ENCODE results near the gene GRAMD2B. TPM values are rescaled to one million over a fixed set of nuclear protein-coding genes. Genes with fewer than 3 reads are reported as not detected.

The GRAMD2B gene
- total and polyA plus RNA-seq, 9 donors: 19.2 to 99.0 (median 32.2) TPM

DNA sequence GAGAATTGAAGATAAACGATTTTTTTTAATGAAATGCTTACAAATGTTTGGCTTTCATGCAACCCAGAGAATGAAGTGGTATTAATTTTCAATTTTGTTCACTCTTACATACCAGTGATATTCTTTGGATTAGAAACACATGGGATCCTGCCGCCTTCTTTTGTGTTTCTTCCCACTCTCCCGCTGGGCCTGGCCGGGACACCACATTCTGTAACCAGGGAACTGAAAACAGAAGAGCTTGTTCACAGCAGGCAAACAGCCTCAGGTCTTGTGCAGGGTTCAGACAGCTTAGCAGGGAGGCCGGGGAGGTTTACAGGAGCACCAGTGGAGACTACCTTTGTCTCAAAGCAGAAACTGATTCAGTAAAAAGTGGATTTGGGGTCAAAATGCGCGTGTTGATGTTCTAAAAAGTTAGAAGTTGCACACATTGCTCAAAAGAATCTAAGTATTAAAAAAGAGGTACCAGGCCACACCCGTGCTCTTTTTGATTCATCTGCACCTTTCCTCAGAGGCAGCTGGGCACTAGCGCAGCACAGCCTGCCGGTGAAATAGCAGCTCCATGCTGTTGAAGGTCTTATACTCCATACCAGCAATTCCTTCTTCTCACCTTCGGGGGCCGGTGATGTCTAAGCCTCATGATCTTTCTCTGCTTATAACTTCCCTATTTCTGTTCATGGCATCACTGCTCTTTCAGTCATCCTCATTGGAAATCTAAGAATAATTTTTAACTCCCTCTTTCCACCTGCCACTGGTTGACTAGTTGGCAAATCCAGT, 67.1 kb downstream of the GRAMD2B start:
- peak in 3 of 5 donors; percentile 44 to 63 (median 50) for DNase-seq

DNA sequence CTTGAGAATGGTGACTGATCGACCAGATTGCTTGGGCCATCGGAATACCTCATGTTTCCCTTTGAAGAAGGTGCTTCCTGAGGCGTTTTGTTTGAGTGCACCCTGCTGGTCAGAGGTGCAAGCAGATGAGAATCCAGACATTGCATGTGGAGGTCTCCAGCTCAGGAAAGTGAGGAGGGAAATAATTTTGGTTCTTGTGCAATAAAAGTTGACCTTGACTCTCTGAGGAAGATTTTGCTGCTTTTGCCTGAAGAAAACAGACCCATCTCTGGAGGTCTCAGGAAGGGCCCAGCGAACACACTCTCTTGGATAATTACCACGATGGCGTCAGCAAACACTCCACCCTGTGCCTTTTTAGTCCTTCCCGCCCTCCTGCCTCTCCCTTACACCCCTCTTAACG, 69.7 kb downstream of the GRAMD2B start:
- H3K36me3 ChIP-seq: no peaks in the 10 kb centered on the region
- 12 to 29% (median 17%) methylated on average over 8 of the region's 8 CpGs for WGBS, 3 donors
- H3K9me3 ChIP-seq: no peaks in the 10 kb centered on the region
- intact Hi-C loops (cut with DNase I): no loop called here
- H3K27me3 ChIP-seq: no peaks in the 10 kb centered on the region
- H3K27ac ChIP-seq: peak overlapping the region; percentile 50 to 82
- TF ChIP-seq, protein P1, sequence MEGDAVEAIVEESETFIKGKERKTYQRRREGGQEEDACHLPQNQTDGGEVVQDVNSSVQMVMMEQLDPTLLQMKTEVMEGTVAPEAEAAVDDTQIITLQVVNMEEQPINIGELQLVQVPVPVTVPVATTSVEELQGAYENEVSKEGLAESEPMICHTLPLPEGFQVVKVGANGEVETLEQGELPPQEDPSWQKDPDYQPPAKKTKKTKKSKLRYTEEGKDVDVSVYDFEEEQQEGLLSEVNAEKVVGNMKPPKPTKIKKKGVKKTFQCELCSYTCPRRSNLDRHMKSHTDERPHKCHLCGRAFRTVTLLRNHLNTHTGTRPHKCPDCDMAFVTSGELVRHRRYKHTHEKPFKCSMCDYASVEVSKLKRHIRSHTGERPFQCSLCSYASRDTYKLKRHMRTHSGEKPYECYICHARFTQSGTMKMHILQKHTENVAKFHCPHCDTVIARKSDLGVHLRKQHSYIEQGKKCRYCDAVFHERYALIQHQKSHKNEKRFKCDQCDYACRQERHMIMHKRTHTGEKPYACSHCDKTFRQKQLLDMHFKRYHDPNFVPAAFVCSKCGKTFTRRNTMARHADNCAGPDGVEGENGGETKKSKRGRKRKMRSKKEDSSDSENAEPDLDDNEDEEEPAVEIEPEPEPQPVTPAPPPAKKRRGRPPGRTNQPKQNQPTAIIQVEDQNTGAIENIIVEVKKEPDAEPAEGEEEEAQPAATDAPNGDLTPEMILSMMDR (IDR thresholded peaks at IDR 0.05): peak; percentile 28 to 61 (median 59)
- TF ChIP-seq POLR2A (IDR thresholded peaks at IDR 0.05): no peak
- H3K4me1 ChIP-seq (ENCODE audit: insufficient read depth): peaks cover 15% of the 10 kb centered on the region
- H3K4me3 ChIP-seq: no peak overlapping the region
- peak; percentile 72 to 85 (median 76) for DNase-seq

More for the DNA sequence above, 67.1 kb downstream of the GRAMD2B start:
- no peaks in the 10 kb centered on the region for H3K27me3 ChIP-seq
- H3K4me1 ChIP-seq (ENCODE audit: insufficient read depth): peaks cover 12% of the 10 kb centered on the region
- intact Hi-C loops (cut with DNase I): no loop called here
- no peak overlapping the region for H3K4me3 ChIP-seq
- H3K36me3 ChIP-seq: no peaks in the 10 kb centered on the region
- H3K27ac ChIP-seq: peak overlapping the region; percentile 3 to 82
- H3K9me3 ChIP-seq: no peaks in the 10 kb centered on the region
- TF ChIP-seq EP300 (IDR thresholded peaks at IDR 0.05): no peak
- TF ChIP-seq POLR2A (IDR thresholded peaks at IDR 0.05): no peak
- TF ChIP-seq, protein P1 (IDR thresholded peaks at IDR 0.05): no peak
- 47 to 54% (median 50%) methylated on average over 12 of the region's 12 CpGs for WGBS, 3 donors

- Histone ChIP-seq H3K36me3 (no peaks in the 10 kb centered on the region), H3K27ac (peak overlapping the region in 1 of 2 donors; percentile 82), H3K4me1 (ENCODE audit: insufficient read depth) (peaks cover 17% of the 10 kb centered on the region), H3K9me3 (no peaks in the 10 kb centered on the region), H3K4me3 (no peak overlapping the region), H3K27me3 (no peaks in the 10 kb centered on the region)
- intact Hi-C loops (cut with DNase I): no loop called here
- no peak for DNase-seq
- TF ChIP-seq EP300 (IDR thresholded peaks at IDR 0.05): no peak
- no peak for TF ChIP-seq POLR2A (IDR thresholded peaks at IDR 0.05)
- TF ChIP-seq, protein P1 (IDR thresholded peaks at IDR 0.05): no peak
- 95 to 97% (median 97%) methylated on average over 3 of the region's 3 CpGs for WGBS, 3 donors
Observed at GRCh38 chr5:126494393-126494792, 71.2 kb downstream of the GRAMD2B start.

- H3K4me3 ChIP-seq: no peak overlapping the region
- peaks cover 13% of the 10 kb centered on the region for H3K4me1 ChIP-seq (ENCODE audit: insufficient read depth)
- WGBS, 3 donors: 69 to 72% (median 70%) methylated on average over 5 of the region's 5 CpGs
- peak overlapping the region; percentile 16 to 45 for H3K27ac ChIP-seq
- intact Hi-C loops (cut with DNase I): loop anchor here in 2 of 4 donors (5.0 kb wide), 1 partner anchor 35 kb away; no protein-coding TSS in a partner anchor
- no peaks in the 10 kb centered on the region for H3K9me3 ChIP-seq
- no peaks in the 10 kb centered on the region for H3K36me3 ChIP-seq
- TF ChIP-seq, protein P1 (IDR thresholded peaks at IDR 0.05): no peak
- TF ChIP-seq EP300 (IDR thresholded peaks at IDR 0.05) (no peak), POLR2A (IDR thresholded peaks at IDR 0.05) (no peak)
- no peak for DNase-seq
- no peaks in the 10 kb centered on the region for H3K27me3 ChIP-seq
Observed at GRCh38 chr5:126497506-126497905, 74.3 kb downstream of the GRAMD2B start.
